A172 (cell line): ENCODE measurements around the gene SMARCA4. TPM values are rescaled to one million over a fixed set of nuclear protein-coding genes. Genes with fewer than 3 reads are reported as not detected.

Experiments used
- DNase-seq: peaks from one replicate; pipeline ENCODE4 v3.0.0-alpha.2; 2015; ENCODE audit warnings: low spot score
- total RNA-seq: library from RNA; depleted of rRNA; stranded (reverse); fragments of >200 nt; shearing (Covaris generic); gene quantifications from 2 replicates; pipeline ENCODE4 v1.2.3, GENCODE V29; 2014

Gene SMARCA4
- total RNA-seq, 1 experiment from 2014 or later: 194 TPM

- no peak for DNase-seq
Measured at GRCh38 chr19:11033763-11034162, 72.9 kb downstream of the SMARCA4 start.

- DNase-seq: no peak
Measured at GRCh38 chr19:11034449-11035213, 73.8 kb downstream of the SMARCA4 start.

DNA sequence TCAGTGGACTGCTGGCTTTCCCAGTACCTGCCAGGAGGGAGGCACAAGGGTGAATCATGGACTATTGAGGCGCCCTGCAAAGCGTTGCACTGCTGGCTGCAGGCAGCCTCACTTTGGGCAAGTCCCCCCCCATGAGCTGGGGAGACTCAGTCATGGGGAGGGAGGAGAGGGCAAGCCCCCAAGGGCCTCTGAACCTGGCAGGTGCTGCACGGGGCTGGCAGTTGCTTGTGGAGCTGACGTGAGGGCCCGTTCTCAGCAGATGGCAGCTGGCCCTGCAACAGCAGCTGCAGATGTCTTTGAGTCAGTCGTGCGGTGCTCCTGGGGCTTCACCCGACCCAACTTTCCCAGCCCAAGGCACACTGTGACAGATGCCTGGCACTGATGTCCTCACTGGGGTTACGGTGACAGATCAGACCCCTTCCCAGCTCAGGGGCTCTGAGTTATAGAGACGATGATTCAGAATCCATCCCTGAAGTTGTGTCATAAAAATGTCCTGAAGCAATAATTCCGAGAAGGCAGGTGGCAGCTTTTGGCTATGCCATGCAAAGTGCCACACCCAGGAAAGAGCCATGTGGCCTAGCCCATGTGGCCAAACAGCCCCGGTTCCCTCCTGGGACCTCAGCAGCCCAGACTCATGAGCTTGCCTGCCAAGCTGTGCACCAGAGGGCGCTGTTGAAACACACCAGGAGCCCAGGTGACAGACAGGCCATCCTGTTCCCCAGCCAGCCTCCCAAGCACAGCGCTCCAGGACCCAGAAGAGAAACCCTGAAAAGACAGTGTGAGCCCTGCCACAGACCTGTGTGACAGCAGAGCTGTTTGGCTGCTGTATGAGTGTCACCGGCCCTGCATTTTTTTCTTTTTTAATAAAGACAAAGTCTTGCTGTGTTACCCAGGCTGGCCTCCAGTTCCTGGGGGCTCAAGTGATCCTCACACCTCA lies 74.9 kb downstream of the SMARCA4 start:
- DNase-seq: peak; percentile 96

- DNase-seq: no peak
Measured at GRCh38 chr19:11038511-11038910, 77.7 kb downstream of the SMARCA4 start.

DNA sequence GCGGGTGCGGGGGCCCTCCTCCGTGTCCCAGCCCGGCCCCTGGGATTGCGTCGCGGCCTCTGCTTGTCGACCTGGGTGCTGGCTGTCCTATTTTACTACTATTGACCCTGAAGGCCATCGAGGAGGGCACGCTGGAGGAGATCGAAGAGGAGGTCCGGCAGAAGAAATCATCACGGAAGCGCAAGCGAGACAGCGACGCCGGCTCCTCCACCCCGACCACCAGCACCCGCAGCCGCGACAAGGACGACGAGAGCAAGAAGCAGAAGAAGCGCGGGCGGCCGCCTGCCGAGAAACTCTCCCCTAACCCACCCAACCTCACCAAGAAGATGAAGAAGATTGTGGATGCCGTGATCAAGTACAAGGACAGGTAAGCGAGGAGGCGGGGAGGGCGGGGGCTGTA lies 80.4 kb downstream of the SMARCA4 start:
- no peak for DNase-seq

DNA sequence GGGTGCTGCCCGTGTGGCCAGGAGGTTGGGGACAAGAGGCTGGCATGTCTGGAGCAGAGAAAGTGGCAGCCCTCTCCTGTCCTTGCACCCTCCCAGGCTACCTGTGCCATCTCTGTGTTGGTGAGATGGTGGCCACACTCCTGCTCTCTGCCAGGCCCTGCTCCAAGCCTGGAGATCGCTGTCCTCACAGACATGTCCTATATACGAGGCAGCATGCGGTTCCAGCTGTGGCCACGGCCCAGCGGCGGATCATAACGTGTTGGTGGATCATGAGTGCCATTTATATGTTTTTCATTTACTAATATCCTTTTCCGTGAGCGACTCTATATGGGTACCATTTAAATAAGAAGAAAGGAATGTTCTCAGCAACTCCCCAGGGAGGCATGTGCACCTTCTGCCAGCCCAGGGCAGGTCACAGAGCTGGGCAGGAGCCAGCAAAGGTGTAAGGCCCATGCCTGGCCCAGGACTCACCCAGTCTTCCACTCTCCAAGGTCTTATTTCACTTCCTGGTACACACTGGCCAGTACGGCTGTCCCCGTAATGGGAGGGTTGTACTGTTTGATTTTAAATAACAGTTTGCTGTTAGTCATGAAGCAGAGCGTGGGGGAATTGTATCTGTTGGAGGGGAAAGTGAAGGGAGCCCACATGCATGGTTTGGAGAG lies 81.3 kb downstream of the SMARCA4 start:
- no peak for DNase-seq

DNA sequence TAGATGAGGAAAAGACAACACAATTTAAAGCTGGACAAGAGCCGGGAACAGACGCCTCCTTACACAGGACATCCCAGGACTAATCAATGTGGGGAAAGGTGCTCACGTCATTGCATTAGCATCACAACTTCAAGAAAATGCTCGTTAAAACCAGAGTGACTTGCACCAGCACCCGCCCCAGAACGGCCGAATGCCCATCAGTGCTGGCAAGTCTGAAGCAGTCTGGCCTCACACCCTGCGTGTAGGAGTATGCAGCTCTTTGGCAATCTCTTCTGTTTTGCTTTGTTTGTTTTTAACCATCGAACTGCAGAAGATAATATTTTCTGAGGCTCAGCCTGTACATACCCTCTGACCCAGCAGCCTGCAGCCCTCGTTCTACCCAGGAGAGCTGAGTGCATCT lies 83.6 kb downstream of the SMARCA4 start:
- DNase-seq: no peak

DNA sequence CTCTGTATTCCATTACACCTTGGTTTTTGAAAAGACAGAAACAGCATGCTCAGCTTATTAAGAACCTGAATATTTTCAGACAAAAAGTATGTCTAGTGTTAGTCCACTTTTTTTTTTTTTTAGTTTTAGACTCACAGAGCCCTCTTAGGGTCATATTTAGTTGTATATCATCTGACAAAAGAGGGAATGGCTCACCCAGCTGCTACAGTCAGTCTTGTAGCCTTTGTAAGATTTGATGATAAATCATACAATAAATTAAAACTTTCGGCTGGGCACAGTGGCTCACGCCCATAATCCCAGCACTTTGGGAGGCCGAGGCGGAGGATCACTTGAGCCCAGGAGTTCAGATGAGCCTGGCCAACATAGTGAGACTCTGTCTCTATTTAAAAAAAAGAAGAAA lies 84.7 kb downstream of the SMARCA4 start:
- no peak for DNase-seq

DNA sequence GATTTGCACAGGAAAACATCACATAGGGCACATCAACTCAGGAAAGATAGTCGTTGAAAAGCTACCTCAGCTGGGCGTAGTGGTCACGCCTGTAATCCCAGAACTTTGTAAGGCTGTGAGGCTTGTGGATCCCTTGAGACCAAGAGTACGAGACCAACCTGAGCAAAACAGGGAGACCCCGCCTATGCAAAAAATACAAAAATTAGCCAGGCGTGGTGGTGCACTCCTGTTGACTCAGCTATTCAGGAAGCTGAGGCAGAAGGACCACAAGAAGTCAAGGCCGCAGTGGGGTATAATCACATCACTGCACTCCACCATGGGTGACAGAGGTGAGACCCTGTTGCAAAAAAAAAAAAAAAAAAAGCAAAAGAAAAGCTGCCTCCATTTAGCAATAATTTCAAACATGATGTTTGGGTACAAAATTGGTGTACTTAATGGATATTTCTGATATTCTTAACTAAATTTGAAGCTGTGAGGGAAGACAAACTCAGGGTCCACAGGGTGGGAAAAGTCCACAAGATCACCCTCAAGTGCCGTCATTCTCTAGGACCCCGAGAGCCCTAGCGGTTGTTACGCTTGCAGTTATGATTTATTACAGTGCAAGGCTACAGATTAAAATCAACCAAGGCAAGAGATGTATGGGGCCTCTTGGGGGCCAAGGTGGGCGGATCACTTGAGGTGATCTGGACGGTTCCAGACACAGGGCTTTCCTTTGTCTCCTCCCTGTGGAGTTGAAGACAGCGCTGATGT lies 86.0 kb downstream of the SMARCA4 start:
- no peak for DNase-seq

GRCh38 chr19:11047866-11048265 lies 87.0 kb downstream of the SMARCA4 start:
- no peak for DNase-seq

GRCh38 chr19:11050323-11051114 lies 89.7 kb downstream of the SMARCA4 start:
- no peak for DNase-seq

GRCh38 chr19:11053817-11054195 lies 93.0 kb downstream of the SMARCA4 start:
- no peak for DNase-seq

GRCh38 chr19:11054200-11054599 lies 93.4 kb downstream of the SMARCA4 start:
- DNase-seq: no peak

DNA sequence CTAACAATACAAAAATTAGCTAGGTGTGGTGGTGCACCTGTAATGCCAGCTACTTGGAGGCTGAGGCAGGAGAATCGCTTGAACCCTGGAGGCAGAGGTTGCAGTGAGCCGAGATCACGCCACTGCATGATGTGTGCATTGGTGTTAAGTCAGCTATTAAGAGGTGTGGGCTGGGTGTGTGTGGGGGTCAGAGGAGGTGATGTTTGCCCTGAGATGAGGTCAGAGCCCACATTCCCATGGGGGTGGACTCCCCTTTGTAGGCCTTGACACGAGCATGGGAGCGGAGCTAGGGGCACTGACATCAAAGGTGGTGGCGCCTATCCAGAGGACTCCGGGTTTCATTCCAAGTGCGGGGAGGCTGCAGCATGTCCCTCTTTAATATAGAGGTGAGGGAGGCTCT lies 93.8 kb downstream of the SMARCA4 start:
- no peak for DNase-seq

DNA sequence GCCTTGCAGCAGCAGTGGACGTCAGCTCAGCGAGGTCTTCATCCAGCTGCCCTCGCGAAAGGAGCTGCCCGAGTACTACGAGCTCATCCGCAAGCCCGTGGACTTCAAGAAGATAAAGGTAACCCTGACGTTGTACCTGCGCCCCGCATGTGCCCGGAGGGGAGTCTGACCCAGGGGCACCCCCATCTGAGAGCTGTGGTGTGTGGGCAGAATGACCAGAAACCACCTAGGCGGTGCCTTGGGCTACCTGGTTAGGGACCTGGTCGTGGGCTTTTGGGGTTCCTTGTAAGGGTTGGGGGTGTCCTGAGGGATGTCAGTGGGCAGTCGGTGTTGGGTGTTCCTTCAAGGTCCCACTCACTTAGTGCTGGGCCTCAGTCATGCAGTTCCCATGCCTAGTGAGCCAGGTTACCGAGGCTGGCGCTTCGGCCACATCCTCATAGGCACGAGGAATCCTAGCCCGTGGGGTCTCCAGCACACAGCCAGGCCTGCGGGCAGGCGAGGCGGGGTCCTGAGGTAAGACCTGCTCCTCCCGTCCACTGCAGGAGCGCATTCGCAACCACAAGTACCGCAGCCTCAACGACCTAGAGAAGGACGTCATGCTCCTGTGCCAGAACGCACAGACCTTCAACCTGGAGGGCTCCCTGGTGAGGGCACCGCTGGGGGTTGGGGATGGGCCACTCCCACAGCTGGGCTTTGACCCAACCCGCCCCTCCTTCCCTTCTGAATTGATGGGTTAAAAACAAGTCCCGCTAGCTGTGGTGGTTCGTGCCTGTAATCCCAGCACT lies 97.6 kb downstream of the SMARCA4 start:
- DNase-seq: no peak

DNA sequence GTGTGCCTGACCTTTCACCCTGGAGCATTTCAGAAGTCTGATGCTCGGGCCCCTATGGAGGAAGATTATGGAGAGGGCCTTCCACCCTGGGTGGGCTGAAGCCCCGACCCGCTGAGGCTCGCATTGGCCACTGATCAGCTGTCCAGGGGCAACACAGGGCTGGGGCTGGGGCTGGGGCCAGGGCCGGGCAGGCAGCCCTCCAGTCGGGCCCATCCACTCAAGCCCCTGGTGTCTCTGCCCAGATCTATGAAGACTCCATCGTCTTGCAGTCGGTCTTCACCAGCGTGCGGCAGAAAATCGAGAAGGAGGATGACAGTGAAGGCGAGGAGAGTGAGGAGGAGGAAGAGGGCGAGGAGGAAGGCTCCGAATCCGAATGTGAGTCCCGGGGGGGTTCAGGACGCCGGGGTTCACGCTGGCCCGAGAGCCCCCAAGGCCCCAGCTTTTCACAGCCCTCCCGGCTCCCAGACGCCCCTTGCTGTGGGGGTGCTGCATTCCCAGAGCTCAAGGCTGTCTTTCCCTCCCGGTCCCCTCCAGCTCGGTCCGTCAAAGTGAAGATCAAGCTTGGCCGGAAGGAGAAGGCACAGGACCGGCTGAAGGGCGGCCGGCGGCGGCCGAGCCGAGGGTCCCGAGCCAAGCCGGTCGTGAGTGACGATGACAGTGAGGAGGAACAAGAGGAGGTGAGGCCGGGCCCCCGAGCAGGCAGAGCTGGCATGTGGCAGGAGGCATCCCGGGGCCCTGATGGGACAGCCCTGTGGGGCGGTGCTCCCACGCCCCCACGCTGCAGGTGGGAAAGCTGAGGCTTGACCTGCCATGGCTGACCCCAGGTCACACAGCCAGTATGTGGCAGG lies 98.9 kb downstream of the SMARCA4 start:
- no peak for DNase-seq

DNA sequence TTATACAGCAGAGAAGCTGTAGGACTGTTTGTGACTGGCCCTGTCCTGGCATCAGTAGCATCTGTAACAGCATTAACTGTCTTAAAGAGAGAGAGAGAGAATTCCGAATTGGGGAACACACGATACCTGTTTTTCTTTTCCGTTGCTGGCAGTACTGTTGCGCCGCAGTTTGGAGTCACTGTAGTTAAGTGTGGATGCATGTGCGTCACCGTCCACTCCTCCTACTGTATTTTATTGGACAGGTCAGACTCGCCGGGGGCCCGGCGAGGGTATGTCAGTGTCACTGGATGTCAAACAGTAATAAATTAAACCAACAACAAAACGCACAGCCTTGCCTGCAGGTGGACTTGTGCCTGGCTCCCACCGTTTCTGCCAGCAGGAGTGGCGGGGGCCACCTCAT lies 101.1 kb downstream of the SMARCA4 start:
- DNase-seq: no peak

DNA sequence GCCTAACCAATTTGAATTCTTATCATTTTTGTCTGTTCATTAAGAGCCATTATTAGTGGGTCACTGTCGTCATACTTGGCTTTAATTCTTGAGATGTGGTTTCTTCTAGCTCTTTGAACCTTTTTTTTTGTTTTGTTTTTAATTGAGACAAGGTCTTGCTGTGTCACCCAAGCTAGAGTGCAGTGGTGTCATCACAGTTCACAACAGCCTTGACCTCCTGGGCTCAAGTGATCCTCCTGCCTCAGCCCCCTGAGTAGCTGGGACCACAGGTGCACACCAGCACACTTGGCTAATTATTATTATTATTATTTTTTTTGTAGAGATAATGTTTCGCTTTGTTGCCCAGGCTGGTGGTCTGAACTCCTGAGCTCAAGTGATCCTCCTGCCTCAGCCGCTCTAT lies 102.6 kb downstream of the SMARCA4 start:
- DNase-seq: no peak

GRCh38 chr19:11064831-11065303 lies 104.0 kb downstream of the SMARCA4 start:
- peak; percentile 64 for DNase-seq
